GM19238 (cell line): ENCODE results near the gene TRPV4.

Experiments
- DNase-seq: peaks from one replicate; pipeline ENCODE4 v3.0.0; 2011; ENCODE audit warnings: low spot score; ENCODE audit not compliant: insufficient read length

The TRPV4 gene

GRCh38 chr12:109808876-109809646 is 24.1 kb downstream of the TRPV4 start:
- no peak for DNase-seq

- no peak for DNase-seq
Observed at GRCh38 chr12:109807954-109808643, 25.1 kb downstream of the TRPV4 start.

- DNase-seq, result peak; percentile 76
Observed at GRCh38 chr12:109804820-109805761, 28.1 kb downstream of the TRPV4 start.

- DNase-seq, result no peak
Observed at GRCh38 chr12:109803678-109804077, 29.5 kb downstream of the TRPV4 start.

GRCh38 chr12:109802828-109803227 is 30.4 kb downstream of the TRPV4 start:
- no peak for DNase-seq

- DNase-seq, result no peak
Observed at GRCh38 chr12:109800536-109800935, 32.7 kb downstream of the TRPV4 start.

- no peak for DNase-seq
Observed at GRCh38 chr12:109798691-109799090, 34.5 kb downstream of the TRPV4 start.

GRCh38 chr12:109797905-109798669 is 35.1 kb downstream of the TRPV4 start:
- DNase-seq, result no peak

GRCh38 chr12:109796057-109796456 is 37.1 kb downstream of the TRPV4 start:
- no peak for DNase-seq

- DNase-seq, result no peak
Observed at GRCh38 chr12:109795023-109795422, 38.2 kb downstream of the TRPV4 start.

- no peak for DNase-seq
Observed at GRCh38 chr12:109793826-109794501, 39.2 kb downstream of the TRPV4 start.

- DNase-seq, result no peak
Observed at GRCh38 chr12:109793411-109793810, 39.8 kb downstream of the TRPV4 start.

GRCh38 chr12:109792992-109793391 is 40.2 kb downstream of the TRPV4 start:
- no peak for DNase-seq

GRCh38 chr12:109789526-109790048 is 43.6 kb downstream of the TRPV4 start:
- DNase-seq, result no peak

- DNase-seq, result no peak
Observed at GRCh38 chr12:109786799-109787198, 46.4 kb downstream of the TRPV4 start.

GRCh38 chr12:109785854-109786253 is 47.3 kb downstream of the TRPV4 start:
- no peak for DNase-seq

GRCh38 chr12:109783965-109784244 is 49.3 kb downstream of the TRPV4 start:
- no peak for DNase-seq

- DNase-seq, result no peak
Observed at GRCh38 chr12:109783135-109783964, 49.8 kb downstream of the TRPV4 start.

GRCh38 chr12:109782326-109782703 is 50.9 kb downstream of the TRPV4 start:
- no peak for DNase-seq
